ENCODE data around the gene NR3C2.

DNA sequence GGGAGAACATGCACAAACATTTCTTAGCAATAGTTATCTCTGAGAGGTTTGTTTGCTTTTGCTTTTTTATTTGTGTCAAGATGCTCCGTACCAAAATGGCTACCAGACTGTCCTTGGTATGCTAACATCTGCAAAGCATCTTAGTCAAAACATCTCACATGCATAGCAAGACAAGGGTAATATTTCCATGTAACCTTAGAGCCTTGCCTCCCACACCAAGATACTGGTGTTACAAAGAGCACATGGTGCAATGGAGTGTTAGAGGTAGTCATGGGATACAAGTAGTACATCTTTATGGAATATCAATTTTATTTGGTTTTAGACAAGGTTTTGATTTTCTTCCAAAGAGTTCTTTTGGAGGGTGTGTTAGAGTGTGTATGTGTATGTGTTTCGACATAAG is 109.7 kb downstream of the NR3C2 start:
- TF ChIP-seq, protein P1, sequence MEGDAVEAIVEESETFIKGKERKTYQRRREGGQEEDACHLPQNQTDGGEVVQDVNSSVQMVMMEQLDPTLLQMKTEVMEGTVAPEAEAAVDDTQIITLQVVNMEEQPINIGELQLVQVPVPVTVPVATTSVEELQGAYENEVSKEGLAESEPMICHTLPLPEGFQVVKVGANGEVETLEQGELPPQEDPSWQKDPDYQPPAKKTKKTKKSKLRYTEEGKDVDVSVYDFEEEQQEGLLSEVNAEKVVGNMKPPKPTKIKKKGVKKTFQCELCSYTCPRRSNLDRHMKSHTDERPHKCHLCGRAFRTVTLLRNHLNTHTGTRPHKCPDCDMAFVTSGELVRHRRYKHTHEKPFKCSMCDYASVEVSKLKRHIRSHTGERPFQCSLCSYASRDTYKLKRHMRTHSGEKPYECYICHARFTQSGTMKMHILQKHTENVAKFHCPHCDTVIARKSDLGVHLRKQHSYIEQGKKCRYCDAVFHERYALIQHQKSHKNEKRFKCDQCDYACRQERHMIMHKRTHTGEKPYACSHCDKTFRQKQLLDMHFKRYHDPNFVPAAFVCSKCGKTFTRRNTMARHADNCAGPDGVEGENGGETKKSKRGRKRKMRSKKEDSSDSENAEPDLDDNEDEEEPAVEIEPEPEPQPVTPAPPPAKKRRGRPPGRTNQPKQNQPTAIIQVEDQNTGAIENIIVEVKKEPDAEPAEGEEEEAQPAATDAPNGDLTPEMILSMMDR (conservative IDR thresholded peaks at IDR 0.05; ENCODE audit: low read length), result no peak
- TF ChIP-seq EZH2phosphoT487 (IDR thresholded peaks at IDR 0.05; ENCODE audit: borderline replicate concordance, low read depth, low read length), result no peak

All from OCI-LY7 (cell line).